ENCODE data around the gene ABCB8.

The ABCB8 gene

GRCh38 chr7:151059367-151060112 lies 31.3 kb downstream of the ABCB8 start, which contains the start of gene SLC4A2:
Gene SLC4A2, plus strand, starts transcription at chr7:151059589. Its CDS starts 2,399 bp downstream, at chr7:151061988.
- DNase-seq: no peak

- DNase-seq: no peak
These were observed 31.8 kb downstream of the ABCB8 start for GRCh38 chr7:151060113-151060415.

- DNase-seq: no peak
These were observed 32.4 kb downstream of the ABCB8 start for GRCh38 chr7:151060416-151061212.

DNA sequence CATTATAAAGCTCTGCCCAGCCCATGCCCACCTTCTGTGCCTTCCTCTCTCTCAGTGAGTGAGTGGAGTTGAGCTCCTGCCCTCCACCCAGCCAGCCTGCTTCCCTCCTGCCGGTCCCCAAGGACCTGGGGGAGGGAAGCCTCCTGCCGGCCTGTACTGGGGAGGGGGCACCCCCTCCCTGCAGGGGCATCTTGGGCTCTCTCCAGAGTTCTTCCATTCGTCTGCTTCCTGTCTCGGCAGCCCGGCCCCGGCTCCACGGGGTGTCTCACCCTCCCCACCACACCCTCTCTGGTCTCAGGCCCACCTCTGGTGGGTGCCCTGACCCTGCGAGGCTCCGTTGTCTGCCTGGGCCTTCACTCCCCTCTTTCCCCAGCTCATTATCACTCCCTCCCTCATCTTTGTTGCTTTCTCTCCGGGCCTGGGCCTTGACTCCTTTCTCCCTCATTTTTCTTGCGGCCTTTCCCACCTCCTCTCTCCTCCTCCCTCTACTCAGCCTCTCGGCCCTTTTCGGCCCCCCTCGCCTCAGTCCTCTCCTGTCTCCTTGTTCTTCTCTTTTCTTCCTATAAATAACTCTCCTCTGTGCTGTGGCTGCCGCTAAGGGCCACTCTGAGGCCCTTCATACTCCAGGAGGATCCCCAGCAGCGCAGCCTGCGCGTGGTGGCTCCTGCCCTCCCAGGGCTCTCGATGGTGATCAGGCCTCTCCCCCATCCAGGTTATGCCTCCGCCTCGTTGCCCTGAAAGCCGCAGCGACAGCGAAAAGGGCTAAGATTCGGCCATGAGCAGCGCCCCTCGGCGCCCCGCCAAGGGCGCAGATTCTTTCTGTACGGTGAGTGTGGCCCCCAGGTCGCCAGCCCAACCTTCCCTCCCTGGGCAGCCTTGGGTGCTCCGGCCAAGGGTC lies 33.2 kb downstream of the ABCB8 start:
- no peak for DNase-seq

DNA sequence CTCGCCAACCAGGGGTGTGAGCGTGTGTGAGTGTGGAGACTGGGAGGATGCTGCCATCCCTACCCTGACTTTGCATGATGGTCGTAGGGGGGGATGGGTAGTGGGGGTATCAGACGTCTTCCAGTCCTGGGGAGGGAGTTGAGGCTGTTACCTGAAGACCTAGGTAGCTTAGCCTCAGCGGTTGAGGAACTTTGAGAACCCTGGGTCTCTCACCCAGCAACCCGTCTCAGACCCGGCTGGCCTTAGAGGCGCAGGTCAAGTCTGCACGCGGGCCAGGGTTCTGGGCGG lies 33.8 kb downstream of the ABCB8 start:
- no peak for DNase-seq

- no peak for DNase-seq
These were observed 34.4 kb downstream of the ABCB8 start for GRCh38 chr7:151062399-151063211.

GRCh38 chr7:151063212-151063561 lies 34.9 kb downstream of the ABCB8 start:
- DNase-seq: no peak

GRCh38 chr7:151064454-151064853 lies 36.2 kb downstream of the ABCB8 start:
- DNase-seq: no peak

DNA sequence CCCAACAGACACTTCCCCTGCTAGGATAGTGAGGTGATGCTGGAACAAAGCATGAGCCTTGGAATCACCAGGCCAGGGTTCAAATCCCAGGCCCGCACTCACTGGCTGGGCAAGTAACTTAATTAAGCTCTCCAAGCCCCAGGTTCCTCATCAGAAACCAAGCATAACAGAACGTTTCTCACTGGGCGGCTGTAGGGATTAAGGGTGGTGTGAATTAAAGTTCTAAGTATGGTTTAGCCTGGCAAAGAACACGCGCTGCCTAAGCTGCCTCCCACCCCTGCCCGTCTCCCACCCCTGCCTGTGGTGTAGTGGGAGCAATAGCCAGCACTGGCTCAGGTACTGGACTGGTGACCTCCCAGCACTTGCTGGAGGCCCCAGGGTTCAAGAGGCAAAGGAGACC lies 36.7 kb downstream of the ABCB8 start:
- DNase-seq: no peak

GRCh38 chr7:151065516-151065915 lies 37.3 kb downstream of the ABCB8 start:
- DNase-seq: no peak

DNA sequence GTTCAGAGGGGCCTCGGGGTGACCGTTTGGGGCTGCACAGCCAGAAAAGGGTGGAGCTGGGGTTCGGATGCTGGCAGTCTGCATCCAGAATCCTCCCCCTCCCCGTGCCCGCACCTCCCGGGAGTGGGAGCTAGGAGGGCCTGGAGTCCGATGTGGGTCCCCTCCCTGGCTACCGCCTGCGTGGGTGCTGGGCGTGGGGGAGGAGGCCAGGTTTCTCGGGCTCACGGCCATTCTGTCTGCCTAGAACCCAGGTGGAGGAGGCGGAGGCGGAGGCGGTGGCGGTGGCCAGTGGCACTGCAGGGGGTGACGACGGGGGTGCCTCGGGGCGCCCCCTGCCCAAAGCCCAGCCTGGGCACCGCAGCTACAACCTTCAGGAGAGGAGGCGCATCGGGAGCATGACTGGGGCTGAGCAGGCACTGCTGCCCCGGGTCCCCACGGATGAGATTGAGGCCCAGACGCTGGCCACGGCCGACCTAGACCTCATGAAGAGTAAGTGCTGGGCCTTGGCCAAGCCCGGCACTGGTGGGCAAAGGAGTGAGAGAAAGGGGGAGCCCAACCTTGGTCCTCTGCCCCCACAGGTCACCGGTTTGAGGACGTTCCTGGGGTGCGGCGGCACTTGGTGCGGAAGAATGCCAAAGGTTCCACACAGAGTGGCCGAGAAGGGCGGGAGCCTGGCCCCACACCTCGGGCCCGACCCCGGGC lies 38.2 kb downstream of the ABCB8 start:
- no peak for DNase-seq

GRCh38 chr7:151068069-151068773 lies 40.0 kb downstream of the ABCB8 start:
- no peak for DNase-seq

- DNase-seq: no peak
These were observed 41.8 kb downstream of the ABCB8 start for GRCh38 chr7:151069841-151070573.

- no peak for DNase-seq
These were observed 42.3 kb downstream of the ABCB8 start for GRCh38 chr7:151070574-151070960.

GRCh38 chr7:151071032-151071866 lies 43.0 kb downstream of the ABCB8 start:
- no peak for DNase-seq

DNA sequence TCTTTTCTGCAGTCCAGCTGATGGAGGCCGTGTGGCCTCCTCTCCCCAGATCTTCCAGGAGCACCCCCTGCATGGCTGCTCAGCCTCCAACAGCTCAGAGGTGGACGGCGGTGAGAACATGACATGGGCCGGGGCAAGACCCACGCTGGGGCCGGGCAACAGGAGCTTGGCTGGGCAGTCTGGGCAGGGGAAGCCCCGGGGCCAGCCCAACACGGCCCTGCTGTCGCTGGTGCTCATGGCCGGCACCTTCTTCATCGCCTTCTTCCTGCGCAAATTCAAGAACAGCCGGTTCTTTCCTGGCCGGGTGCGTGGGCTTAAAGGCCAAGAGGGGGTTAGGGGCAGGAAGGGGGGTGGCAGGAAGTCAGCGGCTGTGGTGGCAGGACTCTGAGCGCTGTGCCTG lies 45.7 kb downstream of the ABCB8 start:
- no peak for DNase-seq

GRCh38 chr7:151074817-151075661 lies 46.8 kb downstream of the ABCB8 start:
- no peak for DNase-seq

GRCh38 chr7:151075662-151075971 lies 47.4 kb downstream of the ABCB8 start:
- DNase-seq: no peak

DNA sequence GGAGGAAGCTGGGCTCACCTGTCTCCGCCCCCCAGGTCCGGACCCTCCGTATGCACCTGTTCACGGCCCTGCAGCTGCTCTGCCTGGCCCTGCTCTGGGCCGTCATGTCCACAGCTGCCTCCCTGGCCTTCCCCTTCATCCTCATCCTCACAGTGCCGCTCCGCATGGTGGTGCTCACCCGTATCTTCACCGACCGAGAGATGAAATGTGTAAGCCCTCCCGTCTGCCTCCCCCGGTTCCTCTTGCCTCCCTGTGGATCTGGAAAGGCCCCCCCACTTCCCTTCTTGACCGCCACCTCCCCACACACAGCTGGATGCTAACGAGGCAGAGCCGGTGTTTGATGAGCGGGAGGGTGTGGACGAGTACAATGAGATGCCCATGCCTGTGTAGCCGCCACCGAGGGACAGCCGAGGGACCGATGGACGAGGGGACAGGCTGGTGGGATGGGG lies 47.8 kb downstream of the ABCB8 start:
- no peak for DNase-seq

Data from KG1 (cell line).